GM12873 (cell line): ENCODE measurements around the gene UGT1A10.

Experiments
- CTCF ChIP-seq: IDR thresholded peaks from 2 replicates; pipeline ENCODE4 v1.5.1; 2012; ENCODE audit warnings: low read depth, mild to moderate bottlenecking, moderate library complexity, low read length, control low read depth; ENCODE audit not compliant: insufficient read depth; ENCODE audit errors: missing control alignments

The UGT1A10 gene

GRCh38 chr2:233792720-233793119 is 156.5 kb downstream of the UGT1A10 start:
- TF ChIP-seq CTCF = no peak

GRCh38 chr2:233793465-233794127 is 157.3 kb downstream of the UGT1A10 start:
- TF ChIP-seq CTCF = no peak

- no peak for TF ChIP-seq CTCF
Observed at GRCh38 chr2:233794128-233794658, 157.9 kb downstream of the UGT1A10 start.

GRCh38 chr2:233795735-233796171 is 159.5 kb downstream of the UGT1A10 start:
- no peak for TF ChIP-seq CTCF

- no peak for TF ChIP-seq CTCF
Observed at GRCh38 chr2:233796254-233796653, 160.0 kb downstream of the UGT1A10 start.

- no peak for TF ChIP-seq CTCF
Observed at GRCh38 chr2:233798335-233799086, 162.3 kb downstream of the UGT1A10 start.

- no peak for TF ChIP-seq CTCF
Observed at GRCh38 chr2:233799087-233799665, 162.9 kb downstream of the UGT1A10 start.
